HEK293T (cell line): ENCODE data around the gene LRRIQ3.

Experiments
- CTBP1 ChIP-seq: fragments of 450-650 bp; IDR thresholded peaks from 2 replicates; pipeline ENCODE4 v1.6.1; 2016; ENCODE audit warnings: borderline replicate concordance
- FOXM1 ChIP-seq: fragments of 450-650 bp; IDR thresholded peaks from 2 replicates; pipeline ENCODE4 v1.6.1; 2017; ENCODE audit warnings: mild to moderate bottlenecking, borderline replicate concordance
- L3MBTL2 ChIP-seq: fragments of 450-650 bp; conservative IDR thresholded peaks from 2 replicates; pipeline ENCODE4 v1.6.1; 2016; ENCODE audit warnings: mild to moderate bottlenecking
- SUZ12 ChIP-seq: fragments of 450-650 bp; IDR thresholded peaks from 2 replicates; pipeline ENCODE4 v1.6.1; 2016; ENCODE audit warnings: mild to moderate bottlenecking
- ZNF384 ChIP-seq: fragments of 450-650 bp; IDR thresholded peaks from 2 replicates; pipeline ENCODE4 v1.6.1; 2016

DNA sequence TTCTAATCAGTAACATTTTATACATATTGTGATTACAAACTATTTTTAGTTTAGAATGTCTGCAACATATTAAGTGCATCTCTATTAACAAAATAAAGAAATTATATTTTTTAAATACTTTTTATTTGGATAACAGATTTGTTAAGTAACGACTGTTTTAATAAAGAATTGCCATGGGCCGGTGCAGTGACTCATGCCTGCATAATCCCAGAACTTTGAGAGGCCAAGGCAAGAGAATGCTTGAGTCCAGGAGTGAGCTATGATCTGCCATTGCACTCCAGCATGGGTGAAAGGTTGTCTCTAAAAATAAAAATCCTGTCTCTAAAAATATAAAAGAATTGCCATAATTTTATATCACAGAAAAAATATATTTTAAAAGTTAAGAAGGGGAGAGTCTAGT, 4.1 kb downstream of the LRRIQ3 start:
- no peak for TF ChIP-seq CTBP1
- TF ChIP-seq ZNF384, result no peak
- no peak for TF ChIP-seq FOXM1
- TF ChIP-seq L3MBTL2, result no peak
- TF ChIP-seq SUZ12, result no peak
